Muscle of back (tissue), 11 donors: ENCODE data around the gene TSPAN11. TPM values are rescaled to one million over a fixed set of nuclear protein-coding genes. Genes with fewer than 3 reads are reported as not detected.
"Not testable (repeated sequence)": the region's sequence is repeated elsewhere in the genome, so short reads cannot be mapped to it uniquely, and the experiment has no call there.

ENCODE experiments used
- DNase-seq, 3 donors: peaks; one replicate each; pipeline versions ENCODE4 v3.0.0 to v3.0.0-alpha.2; 2013
- polyA plus RNA-seq, 10 donors: library from polyadenylated mRNA; unstranded; fragments of 120-200 nt; gene quantifications; one replicate each; pipeline ENCODE4 v1.2.1, GENCODE V29; 2013; ENCODE audit not compliant: insufficient read length in 10 of 10

TSPAN11 gene
- polyA plus RNA-seq, 10 donors = 6.9 to 16.2 (median 8.9) TPM

DNA sequence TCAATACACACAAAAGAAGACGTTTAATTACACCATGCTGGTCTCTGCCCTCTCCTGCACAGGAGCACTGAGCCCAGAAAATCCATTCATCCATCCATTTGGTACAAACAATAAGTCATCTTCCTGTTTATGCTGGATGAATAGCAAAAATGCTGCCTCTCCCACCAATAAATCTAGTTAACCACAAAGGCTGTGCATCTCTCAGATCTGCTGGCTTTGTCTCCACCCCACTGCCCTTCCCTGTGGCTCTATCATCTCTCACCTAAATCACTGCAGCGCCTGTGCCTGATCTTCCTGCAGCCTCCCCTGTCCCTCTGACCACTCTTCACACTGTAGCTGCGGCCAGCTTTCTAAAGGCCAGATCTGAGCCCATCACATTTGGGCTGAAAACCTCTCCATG is 74.2 kb downstream of the TSPAN11 start:
- DNase-seq = no peak

DNA sequence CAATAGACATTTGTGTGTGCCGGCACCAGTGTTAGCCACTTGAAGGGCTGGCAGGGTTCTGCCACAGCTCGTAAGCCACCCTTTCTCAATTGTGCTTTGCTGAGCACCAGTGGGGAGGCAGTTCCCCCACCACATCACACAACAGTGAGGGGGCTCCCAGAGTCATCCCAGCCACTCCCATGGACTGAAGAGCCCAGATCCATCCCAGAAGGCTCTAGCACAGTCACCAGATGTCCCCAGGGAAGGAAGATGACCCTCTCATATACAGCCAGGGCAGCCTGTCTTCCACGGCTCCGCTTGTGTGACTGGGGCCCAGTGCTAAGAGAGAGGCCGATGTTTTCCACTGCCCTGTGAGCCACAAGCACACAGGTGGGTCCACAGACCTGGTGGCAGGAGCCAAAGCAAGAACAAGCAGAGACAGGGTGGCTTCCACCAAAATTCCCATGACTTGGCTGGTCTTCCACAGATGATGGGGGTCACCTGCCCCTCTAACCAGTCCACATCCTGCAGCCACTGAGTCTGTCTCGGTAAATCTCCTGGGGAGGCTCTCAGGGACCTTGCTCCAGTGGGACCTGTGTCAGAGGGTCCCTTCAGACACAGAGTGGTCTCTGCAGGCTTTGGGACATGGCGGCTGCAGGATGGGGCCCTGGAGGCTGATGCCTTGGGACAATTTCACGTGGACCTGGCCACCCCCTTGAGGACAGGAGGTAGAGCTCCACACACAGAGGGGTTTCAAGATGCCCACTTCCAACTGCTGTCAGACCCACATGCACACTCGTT is 75.2 kb downstream of the TSPAN11 start:
- no peak for DNase-seq

DNA sequence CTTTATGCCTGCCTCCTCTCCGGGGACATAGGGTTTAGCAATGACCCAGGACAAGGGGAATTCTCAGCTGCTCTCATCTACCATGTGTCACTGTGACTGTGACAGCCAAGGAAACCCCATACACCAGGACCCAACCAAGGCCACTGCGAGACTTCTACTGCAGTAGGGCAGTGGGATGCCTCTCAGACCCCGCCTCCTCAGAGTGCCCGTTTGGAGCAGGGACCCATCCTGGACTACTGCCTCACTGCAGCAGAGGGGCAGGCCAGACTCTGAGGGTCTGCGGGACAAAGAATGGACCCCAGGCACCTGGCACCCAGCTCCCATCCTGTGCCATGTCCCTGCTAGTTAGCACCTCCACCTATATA is 75.8 kb downstream of the TSPAN11 start:
- no peak for DNase-seq

DNA sequence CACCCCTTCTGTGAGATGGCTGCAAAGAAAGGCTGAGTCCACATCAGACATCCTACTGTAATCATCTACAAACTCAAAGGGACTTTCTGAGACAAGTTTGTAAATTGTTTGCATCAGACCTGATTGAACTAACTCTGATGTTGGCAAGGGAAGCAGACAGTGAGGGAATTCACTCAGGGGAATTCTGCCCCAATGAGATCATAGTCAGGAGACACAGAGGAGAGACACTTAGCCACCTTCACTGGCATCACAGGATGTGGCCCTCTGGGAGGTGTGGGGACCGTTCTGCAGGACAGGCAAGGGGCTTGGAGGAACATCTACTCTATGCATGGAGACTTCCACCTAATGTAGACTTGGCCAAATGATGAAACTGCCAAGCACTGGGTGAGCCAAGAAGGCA is 76.5 kb downstream of the TSPAN11 start:
- DNase-seq = no peak

DNA sequence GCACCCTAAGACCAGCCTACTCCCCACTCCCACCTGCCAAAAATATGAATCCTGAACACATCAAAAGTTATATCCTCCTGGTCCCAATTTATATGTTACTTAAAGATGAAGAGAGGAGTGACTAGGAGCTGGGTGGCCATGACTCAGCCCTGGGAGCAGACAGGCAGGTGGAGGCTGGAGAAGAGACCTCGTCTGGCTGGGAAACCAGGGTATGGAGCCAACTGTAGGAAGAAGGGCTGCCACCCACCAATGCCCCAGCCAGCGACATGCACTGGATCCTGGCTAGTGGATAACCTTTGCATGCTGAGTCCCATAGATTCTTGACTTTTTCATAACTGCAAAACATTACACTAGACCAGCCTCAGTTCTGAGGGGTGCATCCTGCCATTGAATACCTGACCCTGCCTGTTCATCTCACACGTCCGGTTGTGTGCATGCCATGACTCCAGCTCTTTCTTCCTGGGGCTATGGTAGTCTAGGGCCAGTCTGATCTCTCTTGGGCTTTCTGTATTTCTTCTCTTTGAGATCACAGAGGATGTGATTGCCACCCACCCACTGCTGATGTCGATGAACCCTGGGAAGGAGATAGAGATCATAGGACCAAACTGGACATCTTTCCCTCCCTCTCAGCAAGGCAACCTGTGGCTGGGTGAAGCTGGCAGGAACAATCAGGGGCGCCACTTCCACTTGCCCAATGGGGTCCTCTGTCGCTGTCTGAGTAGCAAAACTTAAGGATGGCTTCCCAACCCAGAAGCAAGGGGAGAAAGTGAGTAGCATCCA is 77.5 kb downstream of the TSPAN11 start:
- DNase-seq = no peak

DNA sequence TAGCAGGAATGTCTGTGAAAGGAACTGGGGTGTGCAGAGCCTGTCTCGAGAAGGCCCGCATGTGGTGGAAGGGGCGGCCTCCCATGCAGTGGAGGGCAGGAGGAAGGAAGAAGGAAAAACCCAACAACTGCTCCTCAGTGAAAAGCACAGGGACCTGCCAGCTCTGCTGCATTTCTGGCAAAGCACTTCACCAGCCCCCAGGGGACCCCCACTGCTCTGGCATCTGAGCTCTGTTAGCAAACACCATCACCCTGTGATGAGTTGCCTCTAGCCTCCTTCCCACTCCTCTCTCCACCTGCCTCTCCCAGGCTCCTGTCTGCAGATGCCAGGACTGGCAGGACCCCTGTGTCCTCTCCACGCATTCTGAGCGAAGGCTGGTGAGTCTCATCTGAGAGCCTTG is 78.1 kb downstream of the TSPAN11 start:
- DNase-seq = no peak

DNA sequence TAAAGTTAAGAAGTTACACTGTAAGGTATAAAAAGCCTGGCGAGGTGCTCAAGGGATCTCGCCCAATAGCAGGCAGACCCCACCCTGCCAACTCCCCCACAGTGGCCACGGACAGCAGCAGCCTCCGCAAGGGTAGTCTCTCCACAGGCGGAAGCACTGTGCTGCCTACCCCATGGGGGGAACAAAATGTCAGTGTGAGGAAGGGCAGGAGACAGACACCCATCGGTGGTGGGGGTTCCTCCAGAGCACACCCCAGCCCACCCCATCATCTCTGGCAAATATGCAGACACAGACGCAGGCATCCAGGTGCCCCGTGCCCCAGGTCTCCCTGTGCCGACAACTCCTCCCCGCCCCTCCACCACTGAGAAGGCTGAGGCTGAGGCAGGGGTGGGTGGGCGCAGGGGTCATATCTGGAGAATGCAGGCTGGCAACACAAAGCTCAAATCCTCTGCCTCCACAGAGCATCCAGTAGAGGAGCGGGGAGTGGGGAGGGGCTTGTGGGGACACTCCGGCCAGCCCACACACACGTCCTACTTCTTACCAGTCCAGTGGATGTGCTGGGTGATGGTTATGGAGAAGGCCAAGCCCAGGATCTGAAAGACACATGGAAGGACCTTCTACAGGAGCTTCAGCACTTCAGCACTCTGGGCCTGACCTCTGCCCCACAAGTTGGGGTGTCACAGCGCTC is 78.9 kb downstream of the TSPAN11 start:
- DNase-seq = no peak

DNA sequence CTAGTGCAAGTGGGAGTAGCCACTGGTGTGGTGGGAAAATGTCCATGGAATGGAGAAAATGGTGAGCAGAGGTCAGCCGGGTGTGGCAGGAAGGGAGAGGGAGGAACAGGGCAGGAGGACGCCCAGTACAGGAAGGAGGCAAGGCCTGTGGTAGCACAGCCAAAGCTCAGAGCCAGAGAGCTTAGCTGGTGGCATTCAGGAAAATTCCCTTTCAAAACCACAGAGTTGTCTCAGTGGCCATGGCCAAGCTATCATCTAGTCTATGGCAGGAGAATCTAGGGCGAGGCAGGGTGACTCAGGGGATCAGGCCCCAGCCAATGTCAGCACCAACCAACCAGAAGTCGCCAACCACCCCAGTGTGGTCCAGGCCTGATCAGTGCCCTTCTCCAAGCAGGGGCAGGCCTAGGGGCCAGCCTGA is 79.4 kb downstream of the TSPAN11 start:
- no peak for DNase-seq

DNA sequence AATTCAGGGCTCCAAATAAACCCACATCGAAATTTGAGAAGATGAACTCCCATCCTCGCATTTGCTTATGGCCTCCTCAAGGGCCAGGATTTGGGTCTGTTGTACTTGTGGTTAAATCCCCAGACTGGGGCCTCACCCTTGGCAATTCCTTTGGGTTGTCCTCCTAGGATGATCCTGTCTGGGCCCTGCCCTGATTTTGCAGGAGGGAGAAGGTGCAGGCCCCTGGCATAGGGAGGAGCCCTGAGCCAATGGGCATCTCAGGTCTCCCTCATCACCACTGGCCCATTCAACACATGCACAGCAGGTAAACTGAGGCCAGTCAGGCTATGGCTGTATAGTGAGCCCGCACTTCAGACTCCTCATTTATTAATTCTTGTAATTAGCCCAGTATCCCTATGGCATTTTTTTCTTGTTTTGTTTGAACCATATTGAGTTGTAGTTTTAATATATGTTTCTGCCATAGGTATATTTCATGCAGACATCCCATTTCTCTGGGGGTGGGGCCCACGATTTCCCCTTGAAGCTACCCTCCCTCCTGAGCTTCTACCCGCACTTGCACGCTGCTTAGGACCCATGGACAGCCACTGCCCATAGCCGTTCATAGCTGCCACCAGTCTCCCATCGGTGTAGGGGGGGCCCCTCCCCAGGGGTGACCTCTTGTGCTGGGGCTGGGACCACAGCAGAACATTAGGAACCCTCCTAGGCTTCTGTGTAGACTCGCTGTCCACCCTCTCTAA is 80.0 kb downstream of the TSPAN11 start:
- no peak for DNase-seq

DNA sequence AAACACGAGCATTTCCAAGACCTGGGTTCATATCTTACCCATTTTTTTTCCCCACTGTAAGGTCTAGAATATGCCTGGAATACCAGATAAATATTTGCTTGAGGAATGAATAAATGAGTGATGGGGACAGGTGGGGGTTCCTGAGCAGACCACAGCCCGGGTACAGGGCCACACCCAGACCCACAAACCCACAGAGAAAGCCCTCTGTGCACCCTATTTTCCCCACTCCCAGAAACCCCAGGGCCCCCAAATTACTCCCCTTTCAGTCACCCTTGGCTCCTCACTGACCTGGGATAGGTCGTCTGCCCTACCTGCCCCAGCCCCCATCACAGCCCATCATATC is 80.6 kb downstream of the TSPAN11 start:
- DNase-seq = no peak

DNA sequence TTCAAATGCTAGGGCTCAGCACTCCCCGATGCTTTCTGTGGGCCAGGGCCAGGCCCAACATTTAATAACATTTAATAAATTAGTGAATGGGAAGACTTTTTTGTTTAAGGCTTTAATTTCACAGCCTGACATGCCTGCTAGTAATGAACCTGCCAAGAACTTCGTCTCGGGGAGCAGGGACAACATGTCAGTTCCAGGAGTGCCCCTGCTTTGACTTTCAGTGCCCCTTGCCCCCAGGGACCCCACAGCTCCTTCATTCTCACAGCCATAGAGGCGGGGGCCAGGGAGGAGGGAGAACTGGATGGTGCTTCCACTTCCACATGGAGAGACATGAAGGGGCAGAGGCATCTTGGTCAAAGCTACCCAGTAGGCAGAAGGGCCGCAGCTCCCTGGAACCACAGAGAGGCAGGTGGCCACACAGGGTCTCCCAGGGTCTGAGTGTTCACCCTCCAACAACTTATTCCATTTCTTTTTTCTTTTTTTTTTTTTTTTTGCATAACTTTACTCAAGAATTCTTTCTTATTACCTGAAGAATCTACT is 81.2 kb downstream of the TSPAN11 start:
- no peak for DNase-seq

DNA sequence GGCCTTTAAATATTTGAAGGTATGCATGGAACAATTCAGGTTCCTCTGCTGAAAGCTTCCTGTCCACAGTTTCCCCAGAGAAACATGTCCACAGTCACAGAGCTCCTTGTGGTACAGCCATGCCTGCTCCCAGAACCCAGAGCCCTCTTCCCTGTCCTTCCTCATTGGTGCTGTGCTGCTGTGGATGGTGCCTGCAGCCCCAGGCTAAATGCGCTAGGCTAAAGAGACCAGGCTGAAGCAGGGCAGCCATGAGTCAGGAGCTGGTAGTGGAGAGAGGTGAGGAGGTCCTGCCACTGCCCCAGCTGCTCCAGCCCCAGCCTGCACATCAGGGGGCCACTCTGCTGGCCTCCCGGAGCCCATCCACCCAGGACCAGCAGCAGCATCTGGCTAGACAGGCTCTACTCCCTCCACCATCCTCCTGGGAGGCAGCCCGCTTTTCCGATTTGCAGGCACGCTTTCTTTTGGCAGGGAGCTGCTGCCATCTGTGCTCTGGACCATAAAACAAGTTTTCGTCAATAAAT is 81.8 kb downstream of the TSPAN11 start:
- DNase-seq = peak in 1 of 3 donors; percentile 47

DNA sequence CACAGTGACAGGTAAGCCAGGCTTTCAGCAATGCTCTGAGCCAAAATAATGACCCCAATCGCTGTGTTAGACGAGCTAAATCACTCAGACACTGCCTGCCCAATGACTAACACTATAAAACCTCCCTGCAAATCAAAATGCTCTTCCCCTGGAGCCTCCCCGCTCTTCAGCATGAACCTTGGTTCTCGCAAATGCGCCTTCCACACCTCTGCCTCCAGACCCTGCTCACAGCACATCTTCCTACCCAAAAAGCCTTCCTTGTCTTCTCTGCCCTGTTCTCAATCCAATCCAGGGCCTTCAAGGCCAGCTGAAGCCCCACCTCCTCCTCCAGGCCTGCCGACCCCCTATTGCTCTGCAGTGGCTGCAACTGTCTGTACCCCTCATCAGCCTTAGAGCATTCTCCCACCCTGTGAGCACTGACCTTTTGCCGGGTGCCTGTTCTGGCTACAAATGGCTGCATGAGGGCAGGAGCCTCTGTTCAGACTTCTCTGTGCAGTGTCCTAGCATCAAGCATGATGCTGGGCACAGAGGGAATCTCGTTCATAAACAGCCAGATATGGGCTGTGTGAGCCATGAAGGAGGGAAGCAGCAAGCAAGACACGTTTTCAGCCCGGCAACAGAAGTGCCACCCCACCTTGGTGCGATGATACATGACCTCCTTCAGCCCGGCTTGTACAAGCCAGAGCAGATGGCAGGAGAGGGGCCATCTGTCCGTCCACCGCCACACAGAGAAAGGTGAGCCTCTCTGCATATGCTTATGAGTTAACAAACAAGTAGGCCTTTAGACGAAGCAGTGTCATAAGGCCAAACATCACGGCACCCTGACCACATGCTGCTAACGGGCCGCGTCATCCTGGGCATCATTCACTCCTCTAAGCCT is 82.7 kb downstream of the TSPAN11 start:
- DNase-seq = no peak

DNA sequence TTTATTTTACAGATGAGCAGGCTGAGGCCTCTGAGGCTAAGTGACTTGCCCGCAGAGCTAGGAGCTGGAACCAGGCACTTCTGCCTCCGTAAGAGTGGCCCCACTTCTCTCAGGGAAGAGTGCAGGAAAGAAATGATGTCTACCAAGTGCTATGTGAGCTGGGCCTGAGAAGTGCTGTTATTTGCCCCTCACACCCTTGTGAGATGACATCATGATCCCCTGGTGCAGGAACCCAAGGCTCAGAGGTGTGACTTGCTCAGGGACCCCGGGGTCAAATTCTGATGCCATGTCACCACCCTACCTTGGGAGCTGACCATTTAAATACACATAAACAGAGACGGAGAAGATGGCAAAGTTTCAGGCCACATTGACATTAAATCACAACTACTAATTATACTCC is 83.4 kb downstream of the TSPAN11 start:
- DNase-seq = no peak

DNA sequence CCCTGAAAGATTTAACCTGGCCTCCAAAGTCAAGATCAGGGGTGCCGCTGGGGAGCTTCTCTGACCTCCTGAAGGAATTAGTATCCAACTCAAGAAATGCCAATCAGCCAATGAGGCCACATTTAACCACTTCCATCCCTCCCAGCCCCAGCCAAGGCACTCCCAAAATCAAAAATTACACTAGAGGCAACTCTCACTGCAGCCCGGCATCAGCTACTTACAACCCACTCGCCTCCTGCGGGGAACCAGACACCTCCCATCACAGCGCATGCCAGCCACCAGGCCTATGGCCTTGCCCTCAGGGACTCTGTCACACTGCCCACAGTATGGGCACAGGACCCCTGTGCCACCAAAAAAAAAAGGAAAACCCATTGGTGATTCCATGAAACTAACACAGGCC is 84.8 kb downstream of the TSPAN11 start:
- no peak for DNase-seq

DNA sequence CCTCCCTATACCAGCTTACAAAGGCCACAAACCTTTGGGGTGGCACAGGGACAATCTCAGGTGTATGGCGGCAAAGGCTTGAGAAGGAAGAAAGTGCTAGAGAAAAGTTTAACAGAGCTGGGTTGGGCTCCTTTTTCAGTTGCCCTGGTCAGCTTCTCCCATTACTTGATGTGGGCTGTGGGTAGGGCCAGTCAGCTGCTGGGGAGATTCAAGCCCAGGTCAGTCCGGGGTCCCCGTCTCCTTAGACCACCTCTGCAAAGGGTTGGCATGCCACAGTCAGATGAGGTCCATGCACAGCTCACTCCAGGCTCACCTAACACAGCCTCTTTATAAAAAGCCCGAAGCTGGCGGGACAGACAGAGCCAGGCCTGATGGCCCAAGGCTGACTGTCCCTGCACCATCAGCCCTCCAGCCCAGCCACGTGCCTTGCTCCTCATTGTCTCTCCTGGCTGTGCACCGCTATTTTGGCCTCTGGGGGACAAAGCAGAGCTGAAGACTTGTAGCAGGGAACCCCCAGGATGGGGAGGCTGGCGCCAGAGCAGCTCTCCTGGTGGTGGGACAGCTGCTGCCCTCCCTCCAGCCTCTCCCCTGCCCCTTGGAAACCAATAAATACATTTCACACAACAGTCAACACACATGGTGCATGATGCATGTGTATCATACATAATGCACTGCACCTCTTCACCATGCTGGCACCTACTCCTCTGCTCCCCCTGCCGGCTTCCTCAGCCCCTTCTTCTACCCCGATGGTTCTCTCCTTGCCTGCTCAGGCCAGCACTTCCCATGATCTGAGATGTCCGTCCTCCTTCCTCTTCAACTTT is 85.4 kb downstream of the TSPAN11 start:
- DNase-seq = no peak

DNA sequence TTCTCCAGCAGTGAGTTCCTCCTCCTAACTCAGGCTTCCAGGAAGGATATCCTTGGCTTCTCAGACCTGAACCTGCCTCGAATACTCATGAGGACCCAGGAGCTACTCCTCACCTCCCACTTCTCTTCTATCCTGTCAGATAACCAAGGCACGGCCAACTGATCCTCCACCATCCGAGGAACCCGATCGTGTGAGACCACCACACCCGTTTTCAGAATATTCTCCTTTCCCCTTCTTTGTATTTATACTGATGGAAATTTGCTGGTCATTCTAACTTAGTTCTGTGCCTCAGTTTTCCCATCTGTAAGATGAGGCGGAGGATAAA is 86.0 kb downstream of the TSPAN11 start:
- DNase-seq = not testable (repeated sequence)

DNA sequence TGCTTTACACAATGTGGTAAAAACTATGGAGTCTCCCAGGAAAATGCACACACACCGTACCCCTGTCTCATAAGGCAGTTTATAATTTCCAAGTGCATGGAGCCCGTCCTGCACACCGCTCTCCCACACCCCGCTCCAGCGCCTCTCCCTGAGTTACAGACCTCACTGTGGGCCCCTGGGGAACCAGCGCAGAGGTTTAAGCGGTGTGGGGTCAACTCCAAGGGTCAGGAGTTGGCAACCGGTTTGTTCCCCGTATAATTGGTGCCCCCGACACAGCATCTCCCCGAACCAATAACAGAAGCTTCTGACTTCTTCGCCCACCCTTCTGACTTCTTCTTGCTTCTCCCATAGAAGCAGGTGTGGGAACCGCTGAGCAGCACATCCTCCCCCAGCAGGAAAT is 88.7 kb downstream of the TSPAN11 start:
- DNase-seq = no peak

DNA sequence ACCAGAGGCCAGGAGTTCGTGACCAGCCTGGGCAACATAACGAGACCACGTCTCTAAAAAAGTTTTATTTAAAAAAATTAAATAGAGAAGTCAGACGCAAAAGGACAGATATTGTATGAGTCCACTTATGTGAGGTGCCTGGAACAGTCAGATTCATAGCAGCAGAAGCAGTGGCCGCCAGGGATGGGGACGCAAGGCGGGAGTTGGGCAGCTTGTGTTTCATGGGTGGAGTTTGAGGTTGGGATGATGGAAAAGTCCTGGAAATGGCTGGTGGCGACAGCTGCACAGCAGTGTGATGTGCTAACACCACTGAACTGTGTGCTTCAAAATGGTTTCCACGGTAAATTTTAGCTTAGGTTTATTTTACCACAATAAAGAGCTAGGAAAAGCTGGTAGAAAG is 89.5 kb downstream of the TSPAN11 start:
- peak in 1 of 3 donors; percentile 40 for DNase-seq

DNA sequence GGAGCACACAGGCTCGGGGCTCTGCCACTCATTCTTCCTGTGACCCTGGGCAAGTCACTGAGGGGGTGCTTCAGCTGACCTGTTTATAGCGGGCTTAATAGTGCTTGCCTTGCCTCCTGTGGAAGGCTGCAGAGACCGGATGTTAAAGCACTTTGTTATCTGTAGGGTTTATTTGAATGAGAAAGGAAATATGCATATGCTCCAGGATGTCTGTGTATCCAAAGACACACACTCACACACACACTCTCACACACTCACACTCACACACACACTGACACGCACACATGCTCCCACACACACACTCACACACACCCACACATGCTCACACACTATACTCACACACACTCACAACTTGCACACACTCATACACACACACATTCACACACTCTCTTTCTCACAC is 91.0 kb downstream of the TSPAN11 start:
- no peak for DNase-seq
